GM12891 (cell line): ENCODE results near the gene KCNJ4.

Source experiments
- PAX5 ChIP-seq: IDR thresholded peaks from 2 replicates; pipeline ENCODE4 v1.6.1; 2011; ENCODE audit warnings: low read length, moderate library complexity, mild to moderate bottlenecking; ENCODE audit not compliant: insufficient read depth, severe bottlenecking
- POLR2A ChIP-seq: IDR thresholded peaks from 2 replicates; pipeline ENCODE4 v1.6.1; 2011; ENCODE audit warnings: low read depth, low read length, control low read depth
- POLR2AphosphoS5 ChIP-seq: IDR thresholded peaks from 2 replicates; pipeline ENCODE4 v1.6.1; 2011; ENCODE audit warnings: low read depth, low read length, control low read depth
- POU2F2 ChIP-seq: IDR thresholded peaks from 2 replicates; pipeline ENCODE4 v1.6.1; 2011; ENCODE audit warnings: low read depth, mild to moderate bottlenecking, control low read depth, low read length, moderate library complexity
- SPI1 ChIP-seq: IDR thresholded peaks from 2 replicates; pipeline ENCODE4 v1.6.1; 2011; ENCODE audit warnings: low read depth, low read length, control low read depth
- TAF1 ChIP-seq: IDR thresholded peaks from 2 replicates; pipeline ENCODE4 v1.6.1; 2011; ENCODE audit warnings: low read depth, low read length, control low read depth

DNA sequence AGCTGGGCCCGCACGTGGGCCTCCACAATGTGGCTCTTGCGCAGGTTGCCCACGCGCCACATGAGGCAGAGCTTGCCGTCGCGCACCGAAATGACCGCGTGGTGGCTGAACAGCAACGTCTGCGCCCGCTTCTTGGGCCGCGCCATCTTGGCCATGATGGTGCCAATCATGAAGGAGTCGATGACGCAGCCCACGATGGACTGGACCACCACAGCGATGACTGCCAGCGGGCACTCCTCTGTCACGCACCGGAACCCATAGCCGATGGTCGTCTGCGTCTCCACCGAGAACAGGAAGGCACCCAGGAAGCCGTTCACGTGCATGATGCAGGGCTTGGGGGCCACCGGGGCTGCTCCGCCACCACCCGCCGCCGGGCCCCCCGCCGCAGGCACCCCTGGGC, 27.5 kb downstream of the KCNJ4 start:
- TF ChIP-seq PAX5, result no peak
- TF ChIP-seq POLR2A, result no peak
- TF ChIP-seq POLR2AphosphoS5, result no peak
- no peak for TF ChIP-seq TAF1
- TF ChIP-seq SPI1, result no peak
- no peak for TF ChIP-seq POU2F2
